HG03025 (cell line): ENCODE data around the gene NKX6-2.

Source experiments
- ATAC-seq: cut with Tn5 transposase; IDR thresholded peaks from one replicate; pipeline ENCODE4 v1.9.1; 2021; ENCODE audit warnings: mild to moderate bottlenecking, moderate library complexity; ENCODE audit not compliant: unreplicated experiment, low FRiP score

NKX6-2 gene

GRCh38 chr10:132762267-132762666, 23.7 kb downstream of the NKX6-2 start:
- no peak for ATAC-seq

- ATAC-seq, result no peak
These were observed 24.4 kb downstream of the NKX6-2 start for GRCh38 chr10:132761395-132762060.

- ATAC-seq, result no peak
These were observed 27.1 kb downstream of the NKX6-2 start for GRCh38 chr10:132758865-132759264.

GRCh38 chr10:132757171-132757570, 28.8 kb downstream of the NKX6-2 start:
- ATAC-seq, result no peak

GRCh38 chr10:132756591-132756990, 29.4 kb downstream of the NKX6-2 start:
- no peak for ATAC-seq

- no peak for ATAC-seq
These were observed 30.7 kb downstream of the NKX6-2 start for GRCh38 chr10:132755166-132755711.

- no peak for ATAC-seq
These were observed 31.9 kb downstream of the NKX6-2 start for GRCh38 chr10:132754071-132754470.

- no peak for ATAC-seq
These were observed 32.4 kb downstream of the NKX6-2 start for GRCh38 chr10:132753596-132753995.

GRCh38 chr10:132752961-132753360, 33.0 kb downstream of the NKX6-2 start:
- ATAC-seq, result no peak

GRCh38 chr10:132752378-132752777, 33.6 kb downstream of the NKX6-2 start:
- no peak for ATAC-seq

- ATAC-seq, result no peak
These were observed 35.0 kb downstream of the NKX6-2 start for GRCh38 chr10:132750936-132751335.

GRCh38 chr10:132749371-132749795, 36.6 kb downstream of the NKX6-2 start:
- ATAC-seq, result no peak

GRCh38 chr10:132748545-132749370, 37.2 kb downstream of the NKX6-2 start:
- ATAC-seq, result no peak

- ATAC-seq, result no peak
These were observed 37.8 kb downstream of the NKX6-2 start for GRCh38 chr10:132748135-132748534.

GRCh38 chr10:132746801-132747625, 38.9 kb downstream of the NKX6-2 start:
- no peak for ATAC-seq

- no peak for ATAC-seq
These were observed 39.6 kb downstream of the NKX6-2 start for GRCh38 chr10:132746386-132746785.

GRCh38 chr10:132745971-132746370, 40.0 kb downstream of the NKX6-2 start:
- ATAC-seq, result no peak

GRCh38 chr10:132745511-132745910, 40.4 kb downstream of the NKX6-2 start:
- ATAC-seq, result no peak

- no peak for ATAC-seq
These were observed 41.1 kb downstream of the NKX6-2 start for GRCh38 chr10:132744839-132745238.

GRCh38 chr10:132743925-132744490, 41.9 kb downstream of the NKX6-2 start:
- ATAC-seq, result no peak
